OCI-LY1 (cell line): ENCODE data around the gene RBM34.
"Not testable (repeated sequence)": the region's sequence is repeated elsewhere in the genome, so short reads cannot be mapped to it uniquely, and the experiment has no call there.

ENCODE experiments used
- H2AFZ ChIP-seq: fragments of 200-600 bp; sonication (generic), shearing (Covaris generic); 2 replicates; pipeline ENCODE4 v1.6.0; 2014; ENCODE audit warnings: antibody characterized with exemption, mild to moderate bottlenecking, low read length
- H3F3A ChIP-seq: fragments of 200-600 bp; sonication (generic), shearing (Covaris generic); 2 replicates; pipeline ENCODE4 v1.6.0; 2014; ENCODE audit warnings: mild to moderate bottlenecking, antibody characterized with exemption, low read length, moderate library complexity; ENCODE audit not compliant: insufficient read depth
- H3K27ac ChIP-seq: fragments of 200-600 bp; sonication (generic); 2 replicates; pipeline ENCODE4 v1.5.1; 2014; ENCODE audit warnings: low read length, mixed run types, mild to moderate bottlenecking, low read depth; ENCODE audit not compliant: poor library complexity, severe bottlenecking
- H3K27me3 ChIP-seq: fragments of 200-600 bp; sonication (generic); 2 replicates; pipeline ENCODE4 v1.6.0; 2014; ENCODE audit warnings: antibody characterized with exemption, mild to moderate bottlenecking, low read length, moderate library complexity; ENCODE audit not compliant: insufficient read depth
- H3K36me3 ChIP-seq: fragments of 200-600 bp; sonication (generic); 2 replicates; pipeline ENCODE4 v1.6.1; 2014; ENCODE audit warnings: mild to moderate bottlenecking, antibody characterized with exemption, low read length, moderate library complexity, mixed read lengths; ENCODE audit not compliant: insufficient read depth
- H3K4me1 ChIP-seq: fragments of 200-600 bp; sonication (generic); 2 replicates; pipeline ENCODE4 v1.5.1; 2014; ENCODE audit warnings: mild to moderate bottlenecking, low read length, moderate library complexity; ENCODE audit not compliant: insufficient read depth, severe bottlenecking
- H3K4me2 ChIP-seq: fragments of 200-600 bp; sonication (generic), shearing (Covaris generic); 2 replicates; pipeline ENCODE4 v1.6.1; 2014; ENCODE audit warnings: low read length
- H3K4me3 ChIP-seq: fragments of 200-600 bp; sonication (generic); 2 replicates; pipeline ENCODE4 v1.5.1; 2014; ENCODE audit warnings: low read length, low read depth, mild to moderate bottlenecking, mixed read lengths; ENCODE audit not compliant: poor library complexity, severe bottlenecking
- H3K79me2 ChIP-seq: fragments of 200-600 bp; shearing (Covaris generic); 2 replicates; pipeline ENCODE4 v1.6.1; 2016; ENCODE audit warnings: mixed run types, low read length, mixed read lengths; ENCODE audit not compliant: insufficient read depth
- H3K9ac ChIP-seq: fragments of 200-600 bp; sonication (generic), shearing (Covaris generic); 2 replicates; pipeline ENCODE4 v1.6.1; 2014; ENCODE audit warnings: mild to moderate bottlenecking, low read length, mixed read lengths
- H3K9me2 ChIP-seq: fragments of 200-600 bp; sonication (generic), shearing (Covaris generic); 2 replicates; pipeline ENCODE4 v1.6.1; 2014; ENCODE audit warnings: low read depth, mild to moderate bottlenecking, low read length, mixed read lengths
- H3K9me3 ChIP-seq: fragments of 200-600 bp; shearing (Covaris generic); 2 replicates; pipeline ENCODE4 v1.6.1; 2014; ENCODE audit warnings: low read length, mixed read lengths
- H4K20me1 ChIP-seq: fragments of 200-600 bp; sonication (generic), shearing (Covaris generic); 2 replicates; pipeline ENCODE4 v1.6.0; 2016; ENCODE audit warnings: mild to moderate bottlenecking, low read length; ENCODE audit not compliant: insufficient read depth
- EZH2 ChIP-seq: fragments of 200-600 bp; sonication (generic), shearing (Covaris generic); IDR thresholded peaks from 2 replicates; pipeline ENCODE4 v1.8.0; 2017; ENCODE audit warnings: borderline replicate concordance, mixed run types, mild to moderate bottlenecking, antibody characterized with exemption, low read length, moderate library complexity, mixed read lengths
- TF ChIP-seq, protein P1 (sequence below): fragments of 200-600 bp; sonication (generic), shearing (Covaris generic); IDR thresholded peaks from 2 replicates; pipeline ENCODE4 v1.5.1; 2017; ENCODE audit warnings: mild to moderate bottlenecking, antibody characterized with exemption, low read length, moderate library complexity, mixed read lengths

Gene RBM34

GRCh38 chr1:235093696-235094592 lies 67.1 kb downstream of the RBM34 start:
- Histone ChIP-seq H3K4me2 (no peak overlapping the region), H2AFZ (no peak overlapping the region), H3K9ac (no peak overlapping the region)

DNA sequence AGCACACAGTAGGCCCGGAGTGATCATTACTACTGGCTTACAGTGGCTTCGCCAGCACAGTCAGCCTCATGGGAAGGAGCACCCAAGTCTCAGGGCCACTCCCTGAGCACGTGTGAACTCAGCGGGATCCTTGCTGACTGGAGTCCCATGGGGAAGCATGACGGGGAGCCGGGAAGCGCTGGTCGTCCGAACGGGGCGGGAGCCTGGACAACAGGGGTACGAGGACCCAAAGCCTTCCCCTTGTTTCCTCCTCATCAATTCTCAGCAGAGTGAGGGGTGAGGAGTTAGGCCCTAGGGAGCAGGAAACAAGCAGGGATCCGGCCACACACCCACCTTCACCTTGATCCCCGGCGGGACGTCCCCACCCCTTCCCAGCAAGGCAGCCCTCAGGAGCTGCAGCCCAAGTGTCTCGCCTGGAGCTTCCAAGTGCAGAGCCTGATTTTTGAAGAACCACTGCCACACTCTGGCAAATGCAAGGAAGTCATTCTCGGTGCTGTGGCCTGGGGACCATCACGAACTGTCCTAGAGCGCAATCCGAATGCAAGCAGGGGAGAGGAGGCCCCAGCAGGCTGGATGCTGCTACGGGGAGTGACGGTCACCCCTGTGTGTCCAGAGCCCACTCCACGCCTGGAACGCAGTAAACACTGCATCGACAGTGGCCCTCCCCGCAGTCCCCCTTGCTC lies 67.9 kb downstream of the RBM34 start:
- H3K79me2 ChIP-seq = no peaks in the 10 kb centered on the region
- no peaks in the 10 kb centered on the region for H3F3A ChIP-seq
- no peaks in the 10 kb centered on the region; the same call in 1 of the 2 replicates for H3K27me3 ChIP-seq
- H3K4me3 ChIP-seq = no peak overlapping the region
- H3K36me3 ChIP-seq = no peaks in the 10 kb centered on the region
- H3K4me1 ChIP-seq = no peaks in the 10 kb centered on the region
- H3K9ac ChIP-seq = no peak overlapping the region
- no peak overlapping the region for H3K27ac ChIP-seq
- H3K9me3 ChIP-seq = no peaks in the 10 kb centered on the region
- H3K9me2 ChIP-seq = no peaks in the 10 kb centered on the region
- H4K20me1 ChIP-seq = no peaks in the 10 kb centered on the region
- TF ChIP-seq EZH2 = no peak
- TF ChIP-seq, protein P1, sequence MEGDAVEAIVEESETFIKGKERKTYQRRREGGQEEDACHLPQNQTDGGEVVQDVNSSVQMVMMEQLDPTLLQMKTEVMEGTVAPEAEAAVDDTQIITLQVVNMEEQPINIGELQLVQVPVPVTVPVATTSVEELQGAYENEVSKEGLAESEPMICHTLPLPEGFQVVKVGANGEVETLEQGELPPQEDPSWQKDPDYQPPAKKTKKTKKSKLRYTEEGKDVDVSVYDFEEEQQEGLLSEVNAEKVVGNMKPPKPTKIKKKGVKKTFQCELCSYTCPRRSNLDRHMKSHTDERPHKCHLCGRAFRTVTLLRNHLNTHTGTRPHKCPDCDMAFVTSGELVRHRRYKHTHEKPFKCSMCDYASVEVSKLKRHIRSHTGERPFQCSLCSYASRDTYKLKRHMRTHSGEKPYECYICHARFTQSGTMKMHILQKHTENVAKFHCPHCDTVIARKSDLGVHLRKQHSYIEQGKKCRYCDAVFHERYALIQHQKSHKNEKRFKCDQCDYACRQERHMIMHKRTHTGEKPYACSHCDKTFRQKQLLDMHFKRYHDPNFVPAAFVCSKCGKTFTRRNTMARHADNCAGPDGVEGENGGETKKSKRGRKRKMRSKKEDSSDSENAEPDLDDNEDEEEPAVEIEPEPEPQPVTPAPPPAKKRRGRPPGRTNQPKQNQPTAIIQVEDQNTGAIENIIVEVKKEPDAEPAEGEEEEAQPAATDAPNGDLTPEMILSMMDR = no peak
- H3K4me2 ChIP-seq = no peak overlapping the region
- H2AFZ ChIP-seq = no peak overlapping the region

More at GRCh38 chr1:235093696-235094592, 67.1 kb downstream of the RBM34 start:
- Histone ChIP-seq H3K36me3 (no peaks in the 10 kb centered on the region), H3F3A (no peaks in the 10 kb centered on the region), H3K4me1 (no peaks in the 10 kb centered on the region), H3K27ac (no peak overlapping the region), H3K9me2 (no peaks in the 10 kb centered on the region), H3K9me3 (no peaks in the 10 kb centered on the region), H3K27me3 (no peaks in the 10 kb centered on the region; the same call in 1 of the 2 replicates), H4K20me1 (no peaks in the 10 kb centered on the region), H3K79me2 (no peaks in the 10 kb centered on the region), H3K4me3 (no peak overlapping the region)
- TF ChIP-seq EZH2 = no peak
- TF ChIP-seq, protein P1 = peak; percentile 96

DNA sequence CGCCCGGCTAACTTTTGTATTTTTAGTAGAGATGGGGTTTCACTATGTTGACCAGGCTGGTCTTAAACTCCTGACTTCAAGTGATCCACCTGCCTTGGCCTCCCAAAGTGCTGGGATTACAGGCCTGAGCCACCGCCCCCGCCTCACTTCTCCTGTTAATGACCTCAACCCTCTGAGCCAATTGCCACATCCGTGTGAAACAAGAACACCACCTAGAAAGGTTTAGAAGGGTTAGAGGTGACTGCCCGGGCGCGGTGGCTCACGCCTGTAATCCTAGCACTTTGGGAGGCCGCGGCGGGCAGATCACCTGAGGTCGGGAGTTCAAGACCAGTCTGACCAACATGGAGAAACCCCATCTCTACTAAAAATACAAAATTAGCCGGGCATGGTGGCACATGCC lies 68.6 kb downstream of the RBM34 start:
- not testable (repeated sequence) for H3K36me3 ChIP-seq, H3K79me2 ChIP-seq, H3K27me3 ChIP-seq, H2AFZ ChIP-seq, H3K4me2 ChIP-seq, H4K20me1 ChIP-seq, H3K9ac ChIP-seq, H3K9me2 ChIP-seq, H3K27ac ChIP-seq, H3K4me3 ChIP-seq, H3F3A ChIP-seq, H3K4me1 ChIP-seq, H3K9me3 ChIP-seq

DNA sequence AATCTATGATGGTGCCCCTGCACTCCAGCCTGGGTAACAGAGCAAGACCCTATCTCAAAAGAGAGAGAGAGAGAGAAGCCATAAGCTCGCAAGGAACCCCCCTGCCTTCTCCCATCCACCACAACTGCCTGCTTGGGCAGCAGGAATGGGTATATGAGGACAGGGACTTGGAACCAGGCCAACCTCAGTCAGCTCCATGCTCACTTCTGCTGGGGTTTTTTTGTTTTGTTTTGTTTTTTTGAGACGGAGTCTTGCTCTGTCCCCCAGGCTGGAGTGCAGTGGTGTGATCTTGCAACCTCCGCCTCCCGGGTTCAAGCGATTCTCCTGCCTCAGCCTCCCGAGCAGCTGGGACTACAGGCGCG lies 69.0 kb downstream of the RBM34 start:
- H3K4me1 ChIP-seq, H3K36me3 ChIP-seq, H3K79me2 ChIP-seq, H3K4me3 ChIP-seq, H3K27me3 ChIP-seq, H3K9me3 ChIP-seq, H3K4me2 ChIP-seq, H3K9me2 ChIP-seq, H3K9ac ChIP-seq, H3F3A ChIP-seq, H4K20me1 ChIP-seq, H2AFZ ChIP-seq, H3K27ac ChIP-seq: not testable (repeated sequence)

DNA sequence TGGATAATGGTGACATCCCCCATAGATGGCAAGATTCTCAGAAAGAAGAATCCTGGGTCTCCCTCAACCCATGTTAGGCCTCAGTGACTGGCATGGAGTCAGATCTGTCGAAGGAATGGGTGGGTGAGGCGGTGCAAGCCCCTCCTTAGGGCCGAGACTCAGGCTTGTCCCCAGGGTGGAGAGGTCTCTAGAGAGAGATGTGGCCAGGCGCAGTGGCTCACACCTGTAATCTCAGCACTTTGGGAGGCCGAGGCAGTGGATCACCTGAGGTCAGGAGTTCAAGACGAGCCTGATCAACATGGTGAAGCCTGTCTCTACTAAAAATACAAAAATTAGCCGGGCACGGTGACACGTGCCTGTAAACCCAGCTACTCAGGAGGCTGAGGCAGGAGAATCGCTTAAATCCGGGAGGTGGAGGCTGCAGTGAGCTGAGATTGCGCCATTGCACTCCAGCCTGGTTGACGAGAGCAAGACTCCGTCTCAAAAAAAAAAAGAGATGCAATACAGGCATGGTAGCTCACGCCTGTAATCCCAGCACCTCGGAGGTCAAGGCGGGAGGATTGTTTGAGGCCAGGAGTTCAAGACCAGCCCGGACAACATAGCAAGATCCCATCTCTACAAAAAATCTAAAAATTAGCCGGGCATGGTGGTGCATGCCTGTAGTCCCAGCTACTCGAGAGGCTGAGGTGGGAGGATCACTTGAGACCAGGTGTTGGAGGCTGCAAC lies 69.6 kb downstream of the RBM34 start:
- not testable (repeated sequence) for H3K4me3 ChIP-seq, H3K4me1 ChIP-seq, H3K27me3 ChIP-seq, H3K9me3 ChIP-seq, H3K79me2 ChIP-seq, H3K27ac ChIP-seq, H3K9me2 ChIP-seq, H3F3A ChIP-seq, H4K20me1 ChIP-seq, H3K4me2 ChIP-seq, H3K9ac ChIP-seq, H3K36me3 ChIP-seq, H2AFZ ChIP-seq
